Upper lobe of left lung (tissue), 6 donors: ENCODE measurements around the gene RABGEF1. TPM values are rescaled to one million over a fixed set of nuclear protein-coding genes. Genes with fewer than 3 reads are reported as not detected.
"Not testable (repeated sequence)": the region's sequence is repeated elsewhere in the genome, so short reads cannot be mapped to it uniquely, and the experiment has no call there.

Experiments used
- ATAC-seq, 2 donors: fragments of 200-7000 bp; cut with Tn5 transposase; one replicate each; pipeline ENCODE4 v1.9.1; 2022; ENCODE audit warnings: mild to moderate bottlenecking in 2 of 2, moderate library complexity in 2 of 2; ENCODE audit not compliant: low FRiP score in 2 of 2
- DNase-seq, 2 donors: peaks; one replicate each; pipeline ENCODE4 v3.0.0-alpha.2; 2019 to 2020
- H3K27ac ChIP-seq, 4 donors: fragments of 200-600 bp; sonication (generic); one replicate each; pipeline ENCODE4 v1.5.1; 2016 to 2019
- H3K27me3 ChIP-seq, 4 donors: fragments of 200-600 bp; sonication (generic); one replicate each; pipeline ENCODE4 v1.5.1; 2017 to 2019
- H3K36me3 ChIP-seq, 4 donors: fragments of 200-600 bp; sonication (generic); one replicate each; pipeline ENCODE4 v1.5.1; 2016 to 2019
- H3K4me1 ChIP-seq, 4 donors: fragments of 200-600 bp; sonication (generic); one replicate each; pipeline ENCODE4 v1.5.1; 2018 to 2019
- H3K4me3 ChIP-seq, 4 donors: fragments of 200-600 bp; sonication (generic); one replicate each; pipeline ENCODE4 v1.5.1; 2017 to 2019; ENCODE audit warnings: mild to moderate bottlenecking in 2 of 4, moderate library complexity in 1 of 4
- H3K9me3 ChIP-seq, 4 donors: fragments of 200-600 bp; sonication (generic); one replicate each; pipeline ENCODE4 v1.5.1; 2018 to 2019
- CTCF ChIP-seq, 6 experiments: fragments of 450-650 bp in 4 of 6; fragments of 200-600 bp in 2 of 6; sonication (generic) in 2 of 6; IDR thresholded peaks; one replicate each; pipeline ENCODE4 v1.5.1; 2016 to 2019; ENCODE audit warnings: antibody characterized with exemption in 6 of 6
- EP300 ChIP-seq, 4 donors: sonication (generic); formaldehyde crosslinking; IDR thresholded peaks; one replicate each; pipeline ENCODE4 v1.5.1; 2017; ENCODE audit warnings: antibody characterized with exemption in 4 of 4, control low read depth in 2 of 4
- POLR2A ChIP-seq, 4 donors: fragments of 450-650 bp; IDR thresholded peaks; one replicate each; pipeline ENCODE4 v1.5.1; 2016 to 2017; ENCODE audit warnings: antibody characterized with exemption in 4 of 4, mild to moderate bottlenecking in 2 of 4
- POLR2AphosphoS5 ChIP-seq, 2 donors: sonication (generic); formaldehyde crosslinking; IDR thresholded peaks; one replicate each; pipeline ENCODE4 v1.5.1; 2017; ENCODE audit warnings: antibody characterized with exemption in 2 of 2
- WGBS, 2 donors: methylation state at CpG; one replicate each; pipeline ENCODE4 v1.1.5; 2017 to 2018; 5-methylcytosine and 5-hydroxymethylcytosine counted together
- total RNA-seq, 6 donors: library from RNA; depleted of rRNA in 4 of 6; stranded (reverse); fragments of >200 nt in 4 of 6; gene quantifications; one replicate each; pipeline versions ENCODE4 v1.1.0 to v1.2.1, GENCODE V29; 2016 to 2021
- donor health status: DM: no; HTN: no; CAD: no; lungs with moderate emphysema.
- donor health status: DM: no; HTN: yes; CAD: no; lungs with severe emphysema.

Gene RABGEF1
- total RNA-seq, 6 donors from 2014 or later, result 20.7 to 35.6 (median 30.3) TPM

- Histone ChIP-seq H3K4me3 (no peak overlapping the region), H3K36me3 (peaks cover 22 to 95% (median 69%) of the 10 kb centered on the region in 4 donors), H3K4me1 (no peaks in the 10 kb centered on the region), H3K27me3 (no peaks in the 10 kb centered on the region), H3K9me3 (no peaks in the 10 kb centered on the region), H3K27ac (no peak overlapping the region)
- WGBS, 2 donors, result 87 to 90% methylated on average over 4 of the region's 4 CpGs
- DNase-seq (no peak), ATAC-seq (no peak)
- TF ChIP-seq EP300 (IDR thresholded peaks at IDR 0.05) (no peak), CTCF (IDR thresholded peaks at IDR 0.05) (no peak), POLR2A (IDR thresholded peaks at IDR 0.05) (no peak), POLR2AphosphoS5 (IDR thresholded peaks at IDR 0.05) (no peak)
Observed at GRCh38 chr7:66804001-66804400, 63.5 kb downstream of the RABGEF1 start.

- Histone ChIP-seq H3K9me3 (no peaks in the 10 kb centered on the region), H3K27me3 (no peaks in the 10 kb centered on the region), H3K4me1 (peaks cover 0 to under 1% (median 0%) of the 10 kb centered on the region in 4 donors), H3K4me3 (no peak overlapping the region), H3K36me3 (peaks cover 21 to 88% (median 60%) of the 10 kb centered on the region in 4 donors), H3K27ac (no peak overlapping the region)
- ATAC-seq, result no peak
- WGBS, 2 donors, result 97 to 98% methylated on average over 9 of the region's 9 CpGs
- TF ChIP-seq POLR2AphosphoS5 (IDR thresholded peaks at IDR 0.05), result no peak
- no peak for DNase-seq
Observed at GRCh38 chr7:66807736-66808135, 67.2 kb downstream of the RABGEF1 start.

GRCh38 chr7:66810716-66811115, 70.2 kb downstream of the RABGEF1 start:
- peaks cover 13 to 62% (median 45%) of the 10 kb centered on the region in 4 donors for H3K36me3 ChIP-seq
- 94 to 97% methylated on average over 5 of the region's 5 CpGs for WGBS, 2 donors

GRCh38 chr7:66815186-66815875, 74.8 kb downstream of the RABGEF1 start:
- not testable (repeated sequence) for H3K9me3 ChIP-seq, ATAC-seq, H3K4me1 ChIP-seq, H3K27ac ChIP-seq, H3K4me3 ChIP-seq, H3K27me3 ChIP-seq, DNase-seq
- 95 to 99% methylated on average over 13 to 14 of the region's 15 CpGs for WGBS, 2 donors
- H3K36me3 ChIP-seq, result peaks cover 0 to 16% (median 7%) of the 10 kb centered on the region in 4 donors

More at GRCh38 chr7:66810716-66811115, 70.2 kb downstream of the RABGEF1 start:
- TF ChIP-seq POLR2AphosphoS5 (IDR thresholded peaks at IDR 0.05) (no peak), CTCF (IDR thresholded peaks at IDR 0.05) (no peak), POLR2A (IDR thresholded peaks at IDR 0.05) (no peak), EP300 (IDR thresholded peaks at IDR 0.05) (no peak)
- H3K9me3 ChIP-seq, result no peaks in the 10 kb centered on the region
- no peak overlapping the region for H3K27ac ChIP-seq
- H3K27me3 ChIP-seq, result no peaks in the 10 kb centered on the region
- ATAC-seq, result no peak
- DNase-seq, result no peak
- no peak overlapping the region for H3K4me3 ChIP-seq
- H3K4me1 ChIP-seq, result peaks cover 0 to 3% (median 0%) of the 10 kb centered on the region in 4 donors

GRCh38 chr7:66815951-66816350, 75.4 kb downstream of the RABGEF1 start:
- Histone ChIP-seq H3K27me3 (no peaks in the 10 kb centered on the region), H3K9me3 (no peaks in the 10 kb centered on the region), H3K36me3 (peaks cover 0 to 10% (median 2%) of the 10 kb centered on the region in 4 donors), H3K4me1 (peaks cover 0 to 3% (median 0%) of the 10 kb centered on the region in 4 donors), H3K27ac (no peak overlapping the region), H3K4me3 (no peak overlapping the region)
- 84 to 93% methylated on average over 5 of the region's 7 CpGs for WGBS, 2 donors
- DNase-seq, result no peak
- TF ChIP-seq EP300 (IDR thresholded peaks at IDR 0.05) (no peak), CTCF (IDR thresholded peaks at IDR 0.05) (no peak), POLR2AphosphoS5 (IDR thresholded peaks at IDR 0.05) (no peak), POLR2A (IDR thresholded peaks at IDR 0.05) (no peak)
- no peak for ATAC-seq

GRCh38 chr7:66816658-66817057, 76.1 kb downstream of the RABGEF1 start:
- not testable (repeated sequence) for H3K27me3 ChIP-seq, DNase-seq, H3K9me3 ChIP-seq, H3K27ac ChIP-seq, H3K4me1 ChIP-seq, ATAC-seq, H3K4me3 ChIP-seq, H3K36me3 ChIP-seq
- WGBS, 2 donors, result 89 to 92% methylated on average over 7 of the region's 7 CpGs

GRCh38 chr7:66817208-66817795, 76.8 kb downstream of the RABGEF1 start:
- not testable (repeated sequence) for H3K4me3 ChIP-seq, H3K36me3 ChIP-seq, H3K9me3 ChIP-seq, DNase-seq, H3K27me3 ChIP-seq, H3K4me1 ChIP-seq, H3K27ac ChIP-seq
- peak; percentile 17 to 73 for ATAC-seq
- WGBS, 2 donors, result 35 to 79% methylated on average over 4 to 5 of the region's 8 CpGs

GRCh38 chr7:66817956-66818355, 77.4 kb downstream of the RABGEF1 start:
- H3K4me1 ChIP-seq, H3K27ac ChIP-seq, DNase-seq, H3K36me3 ChIP-seq, H3K4me3 ChIP-seq, H3K27me3 ChIP-seq, H3K9me3 ChIP-seq, ATAC-seq: not testable (repeated sequence)
- WGBS, 2 donors, result 82 to 94% methylated on average over 7 of the region's 7 CpGs
